ENCODE data around the gene OCEL1.

OCEL1 gene

DNA sequence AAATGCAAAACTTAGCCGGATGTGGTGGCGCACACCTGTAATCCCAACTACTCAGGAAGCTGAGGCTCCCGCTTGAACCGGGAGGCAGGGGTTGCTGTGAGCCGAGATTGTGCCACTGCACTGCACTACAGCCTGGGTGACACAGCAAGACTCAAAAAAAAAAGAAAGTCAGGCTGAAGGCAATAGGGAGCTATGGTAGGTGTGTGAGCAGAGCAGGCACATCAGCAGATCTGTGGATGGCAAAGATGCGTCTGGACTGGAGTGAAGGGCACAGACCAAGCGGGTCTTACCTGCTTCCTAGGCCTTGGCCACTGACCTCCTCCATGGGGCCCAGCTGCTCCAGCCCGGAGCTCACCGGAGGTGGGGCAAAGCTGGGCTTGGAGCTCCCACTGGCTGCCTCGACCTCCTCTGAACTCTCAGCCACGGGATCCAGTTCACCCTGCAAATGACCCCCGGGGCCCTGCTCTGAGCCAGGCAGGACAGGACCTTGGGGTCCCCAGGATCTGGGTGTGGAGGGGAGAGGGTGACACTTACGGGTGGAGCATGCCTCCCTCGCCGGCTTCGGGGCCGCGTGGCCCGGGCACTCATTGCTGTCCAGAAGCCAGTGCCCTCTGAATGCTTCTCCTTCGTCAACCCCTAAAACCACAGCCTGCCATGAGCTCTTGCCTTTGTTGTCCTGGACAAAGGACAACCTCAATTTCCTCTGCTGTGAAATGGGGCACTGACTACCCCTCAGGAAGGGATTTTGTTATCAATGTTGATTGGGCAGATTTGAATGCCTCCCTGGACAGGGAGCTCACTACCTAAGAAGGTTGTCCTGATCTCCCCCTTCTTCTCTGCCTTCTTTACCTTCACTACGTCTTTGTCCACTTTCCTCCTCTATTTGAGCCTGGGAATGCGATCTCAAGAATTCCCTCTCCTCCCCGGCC, 38.0 kb downstream of the OCEL1 start:
- DNase-seq = no peak
- Mint-ChIP-seq H3K27ac (no peak overlapping the region), H3K4me1 (peaks cover 51% of the 10 kb centered on the region), H3K4me3 (peak overlapping the region; percentile 13), H3K36me3 (ENCODE audit: low read depth) (peaks cover 7% of the 10 kb centered on the region), H3K27me3 (ENCODE audit: low read depth, poor library complexity) (no peaks in the 10 kb centered on the region), H3K9me3 (peaks cover 4% of the 10 kb centered on the region)
- TF ChIP-seq, protein P1, sequence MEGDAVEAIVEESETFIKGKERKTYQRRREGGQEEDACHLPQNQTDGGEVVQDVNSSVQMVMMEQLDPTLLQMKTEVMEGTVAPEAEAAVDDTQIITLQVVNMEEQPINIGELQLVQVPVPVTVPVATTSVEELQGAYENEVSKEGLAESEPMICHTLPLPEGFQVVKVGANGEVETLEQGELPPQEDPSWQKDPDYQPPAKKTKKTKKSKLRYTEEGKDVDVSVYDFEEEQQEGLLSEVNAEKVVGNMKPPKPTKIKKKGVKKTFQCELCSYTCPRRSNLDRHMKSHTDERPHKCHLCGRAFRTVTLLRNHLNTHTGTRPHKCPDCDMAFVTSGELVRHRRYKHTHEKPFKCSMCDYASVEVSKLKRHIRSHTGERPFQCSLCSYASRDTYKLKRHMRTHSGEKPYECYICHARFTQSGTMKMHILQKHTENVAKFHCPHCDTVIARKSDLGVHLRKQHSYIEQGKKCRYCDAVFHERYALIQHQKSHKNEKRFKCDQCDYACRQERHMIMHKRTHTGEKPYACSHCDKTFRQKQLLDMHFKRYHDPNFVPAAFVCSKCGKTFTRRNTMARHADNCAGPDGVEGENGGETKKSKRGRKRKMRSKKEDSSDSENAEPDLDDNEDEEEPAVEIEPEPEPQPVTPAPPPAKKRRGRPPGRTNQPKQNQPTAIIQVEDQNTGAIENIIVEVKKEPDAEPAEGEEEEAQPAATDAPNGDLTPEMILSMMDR (IDR thresholded peaks at IDR 0.05) = no peak

DNA sequence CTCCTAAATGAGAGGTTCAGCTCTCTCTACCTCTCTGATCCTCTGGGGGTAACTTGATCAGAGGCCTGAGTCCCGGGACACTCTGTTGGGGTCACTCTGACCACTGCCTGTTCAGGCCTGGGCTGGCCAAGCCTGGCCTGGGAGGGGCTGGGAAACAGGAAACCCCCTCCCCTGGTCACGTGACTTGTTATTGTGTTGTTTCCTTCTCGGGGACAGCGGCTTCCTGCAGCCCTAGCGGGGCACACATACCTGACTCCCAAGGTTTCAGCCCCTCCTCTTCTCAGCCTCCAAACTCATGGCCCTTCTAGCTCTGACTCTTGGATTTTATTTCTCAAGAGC, 38.6 kb downstream of the OCEL1 start, which contains the start of gene USHBP1:
TSS of gene USHBP1 (minus strand) at position 105 of the 339 bp plus-strand sequence. CDS start 446 bp downstream, outside the sequence.
- Mint-ChIP-seq H3K27ac (no peak within 1 kb of the TSS), H3K36me3 (ENCODE audit: low read depth) (peaks cover 7% of the 10 kb centered on the region), H3K27me3 (ENCODE audit: low read depth, poor library complexity) (no peaks in the 10 kb centered on the region), H3K4me3 (peak within 1 kb of the TSS; percentile 13), H3K4me1 (peaks cover 51% of the 10 kb centered on the region), H3K9me3 (peaks cover 4% of the 10 kb centered on the region)
- DNase-seq = no peak
- TF ChIP-seq, protein P1 (IDR thresholded peaks at IDR 0.05) = no peak

DNA sequence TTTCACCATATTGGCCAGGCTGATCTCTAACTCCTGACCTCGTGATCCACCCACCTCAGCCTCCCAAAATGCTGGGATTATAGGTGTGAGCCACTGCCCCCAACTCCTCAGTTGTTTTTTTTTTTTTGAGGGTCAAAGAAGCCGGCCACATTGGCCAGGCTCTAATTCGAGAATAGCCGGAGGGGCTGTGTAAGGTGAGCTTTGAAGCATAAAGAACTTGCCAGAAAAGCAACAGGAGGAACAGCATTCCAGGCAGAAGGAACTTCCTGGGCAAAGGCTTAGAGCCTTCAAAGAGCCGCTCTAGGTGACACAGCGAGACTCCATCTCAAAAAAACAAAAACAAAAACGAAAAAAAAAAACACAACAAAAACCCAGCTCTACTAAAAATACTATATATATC, 40.0 kb downstream of the OCEL1 start:
- H3K4me1 Mint-ChIP-seq = peaks cover 50% of the 10 kb centered on the region
- TF ChIP-seq, protein P1 (IDR thresholded peaks at IDR 0.05) = no peak
- no peak overlapping the region for H3K4me3 Mint-ChIP-seq
- no peaks in the 10 kb centered on the region for H3K27me3 Mint-ChIP-seq (ENCODE audit: low read depth, poor library complexity)
- peaks cover 18% of the 10 kb centered on the region for H3K36me3 Mint-ChIP-seq (ENCODE audit: low read depth)
- no peak overlapping the region for H3K27ac Mint-ChIP-seq
- DNase-seq = no peak
- peaks cover 4% of the 10 kb centered on the region for H3K9me3 Mint-ChIP-seq

DNA sequence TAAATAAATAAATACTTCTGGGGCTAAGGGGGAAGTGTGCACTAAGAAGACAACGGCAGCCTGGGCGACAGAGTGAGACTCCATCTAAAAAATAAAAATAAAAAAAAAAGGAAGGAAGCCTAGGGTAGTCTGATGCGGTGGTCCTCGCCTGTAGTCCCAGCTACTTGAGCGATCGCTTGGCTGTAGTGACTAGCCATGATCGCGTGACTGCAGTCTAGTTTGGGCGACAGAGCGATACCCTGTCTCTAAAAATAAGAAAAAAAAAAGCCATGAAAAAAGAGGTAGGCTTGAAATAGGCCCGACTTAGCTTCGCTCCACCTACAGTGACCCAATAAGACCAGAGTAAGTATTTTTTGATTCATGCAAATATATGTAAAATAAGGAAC, 40.6 kb downstream of the OCEL1 start:
- Mint-ChIP-seq H3K27me3 (ENCODE audit: low read depth, poor library complexity) (no peaks in the 10 kb centered on the region), H3K4me3 (peak overlapping the region; percentile 13), H3K36me3 (ENCODE audit: low read depth) (peaks cover 23% of the 10 kb centered on the region), H3K9me3 (peaks cover 4% of the 10 kb centered on the region), H3K4me1 (peaks cover 48% of the 10 kb centered on the region), H3K27ac (peak overlapping the region; percentile 32)
- TF ChIP-seq, protein P1 (IDR thresholded peaks at IDR 0.05) = no peak
- DNase-seq = no peak

DNA sequence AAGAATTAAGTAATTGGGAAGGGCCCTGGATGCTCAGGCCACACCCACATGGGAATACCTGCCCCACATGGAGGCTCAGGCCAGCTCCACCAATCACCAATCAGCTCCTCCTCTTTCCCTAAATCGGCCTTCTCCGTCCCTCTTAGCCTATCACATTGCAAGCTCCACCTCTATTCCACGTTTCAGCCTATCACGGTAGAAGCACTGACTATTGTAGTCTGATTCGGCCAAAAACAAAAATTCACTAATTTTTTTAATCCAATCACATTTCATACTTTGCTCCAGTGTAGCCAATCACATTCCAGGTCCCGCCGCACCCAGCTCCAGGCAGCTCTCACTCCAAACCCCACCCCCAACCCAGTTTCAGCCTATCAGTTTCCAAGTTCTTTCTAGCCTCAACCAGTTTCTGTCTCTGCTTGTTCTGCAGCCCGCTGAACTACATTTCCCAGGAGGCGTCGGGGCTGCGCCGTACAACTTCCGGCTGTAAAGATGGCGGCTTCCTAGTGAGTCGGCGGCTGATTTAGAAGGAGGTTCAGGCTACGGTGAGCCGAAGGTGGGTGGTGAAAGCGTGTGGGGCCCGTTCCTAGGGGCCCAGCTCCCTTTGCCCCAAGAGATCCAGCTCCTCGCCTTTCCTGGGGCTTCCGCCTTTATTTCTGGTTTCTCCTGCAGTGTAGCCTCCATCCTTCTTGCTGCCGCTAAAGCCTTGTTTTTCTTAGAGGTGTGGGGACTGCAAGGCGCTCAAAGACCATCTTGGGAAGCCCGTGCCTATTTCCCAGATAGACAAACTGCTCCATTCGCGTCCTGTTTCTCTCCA, 41.2 kb downstream of the OCEL1 start, which contains the start of gene BABAM1:
TSS of gene BABAM1 (plus strand) at position 469 of the 814 bp plus-strand sequence. CDS start 1,364 bp downstream, outside the sequence.
- peak; percentile 92 for DNase-seq
- Mint-ChIP-seq H3K27me3 (ENCODE audit: low read depth, poor library complexity) (no peaks in the 10 kb centered on the region), H3K4me3 (peak within 1 kb of the TSS; percentile 96), H3K4me1 (peaks cover 47% of the 10 kb centered on the region), H3K36me3 (ENCODE audit: low read depth) (peaks cover 25% of the 10 kb centered on the region), H3K9me3 (peaks cover 4% of the 10 kb centered on the region), H3K27ac (peak within 1 kb of the TSS; percentile 85)
- TF ChIP-seq, protein P1 (IDR thresholded peaks at IDR 0.05) = no peak
